GDM1 (cell line): ENCODE measurements around the gene TLR2.
"Not testable (repeated sequence)": the region's sequence is repeated elsewhere in the genome, so short reads cannot be mapped to it uniquely, and the experiment has no call there.

Experiments
- DNase-seq: peaks from one replicate; lab custom pipeline; 2025; lab: John Stamatoyannopoulos, UW

TLR2 gene

DNA sequence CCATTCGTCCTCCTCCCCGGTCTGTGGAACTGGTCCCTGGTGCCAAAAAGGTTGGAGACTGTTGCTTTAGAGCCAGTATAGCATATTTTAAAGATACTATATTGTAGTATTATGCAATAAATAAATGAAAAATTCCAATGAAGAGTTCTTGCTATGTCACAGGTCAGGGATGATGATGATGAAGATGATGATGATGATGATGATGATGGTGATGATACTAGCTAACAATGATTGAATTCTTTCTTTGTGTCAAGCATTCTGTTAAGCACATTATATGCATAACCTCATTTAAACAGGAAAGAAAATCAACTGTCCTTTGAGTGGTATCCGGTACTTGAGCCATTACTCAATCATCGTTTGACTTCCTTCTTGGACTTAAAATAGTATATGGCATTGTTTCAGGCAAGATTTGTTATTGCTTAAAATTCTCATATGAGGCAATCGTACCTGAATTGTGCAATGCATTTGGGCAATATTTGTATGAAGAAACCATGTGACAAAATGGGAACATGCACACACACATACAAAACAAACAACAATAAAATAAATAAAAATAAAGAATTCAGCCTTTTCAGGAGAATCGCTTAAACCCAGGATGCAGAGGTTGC is 22.8 kb upstream of the TLR2 start:
- DNase-seq: no peak

DNA sequence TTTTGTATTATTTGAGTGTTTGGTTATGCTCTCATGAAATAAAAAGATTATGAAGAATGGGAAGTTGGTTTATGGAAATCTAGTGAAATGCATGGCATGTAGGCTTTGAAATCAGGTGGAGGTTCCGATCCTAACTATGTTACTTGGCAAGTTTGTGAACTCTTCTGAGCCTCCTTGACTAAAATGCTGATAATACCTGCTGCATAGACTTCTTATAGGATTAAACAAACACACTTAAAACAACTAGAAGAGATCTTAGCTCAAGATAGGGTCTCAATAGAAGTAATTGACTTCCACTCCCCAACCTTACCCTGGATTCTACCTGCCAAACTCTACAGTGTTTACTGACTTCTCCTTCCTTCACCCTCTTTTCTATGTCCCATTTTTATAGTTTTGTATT is 22.2 kb upstream of the TLR2 start:
- DNase-seq: no peak

- DNase-seq: no peak
Observed at GRCh38 chr4:153663667-153664066, 20.4 kb upstream of the TLR2 start.

GRCh38 chr4:153666505-153666904 is 17.6 kb upstream of the TLR2 start:
- not testable (repeated sequence) for DNase-seq

- DNase-seq: no peak
Observed at GRCh38 chr4:153668647-153669046, 15.4 kb upstream of the TLR2 start.

GRCh38 chr4:153669838-153670237 is 14.2 kb upstream of the TLR2 start:
- no peak for DNase-seq

DNA sequence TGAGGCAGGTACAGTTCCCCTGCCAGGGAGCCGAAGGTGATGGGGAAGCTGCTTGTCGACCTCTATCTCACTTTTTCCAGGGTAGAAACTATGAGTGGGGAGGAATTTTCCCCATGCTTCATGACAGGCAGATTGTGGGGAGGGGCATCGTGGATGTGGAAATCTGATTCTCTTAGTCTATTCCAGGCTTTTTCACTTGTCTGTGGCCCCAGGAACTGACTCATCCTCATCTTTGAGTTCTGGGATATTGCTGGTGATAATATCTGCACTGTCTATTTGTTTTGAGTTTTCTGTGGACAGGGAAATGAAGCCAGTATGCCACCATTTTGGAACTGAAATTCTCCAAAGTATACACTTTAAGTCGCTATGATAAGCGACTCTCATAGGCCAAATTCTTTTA is 7.6 kb upstream of the TLR2 start:
- no peak for DNase-seq

DNA sequence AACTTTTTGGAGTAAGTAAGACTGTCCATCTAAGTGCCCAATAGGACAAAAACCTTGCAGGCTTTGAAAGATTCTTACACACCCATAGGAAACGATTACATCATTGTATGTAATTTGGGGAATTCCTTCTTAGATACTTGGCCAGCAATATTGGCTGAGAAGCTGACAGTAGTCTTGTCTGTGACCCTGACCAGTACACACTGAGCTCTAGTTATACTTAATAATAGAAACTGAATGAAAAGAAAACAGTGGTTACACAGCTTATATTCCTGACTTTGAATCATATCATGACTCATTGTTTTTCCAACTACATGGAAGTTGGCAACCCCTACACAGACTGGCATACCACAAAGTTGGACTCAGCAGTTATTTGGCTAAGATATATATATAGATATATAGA is 7.1 kb upstream of the TLR2 start:
- no peak for DNase-seq

- no peak for DNase-seq
Observed at GRCh38 chr4:153679486-153679885, 4.6 kb upstream of the TLR2 start.

- DNase-seq: no peak
Observed at GRCh38 chr4:153683763-153684181, 308 bp upstream of the TLR2 start.

GRCh38 chr4:153684971-153685371 is 891 bp downstream of the TLR2 start:
- no peak for DNase-seq

GRCh38 chr4:153704522-153704921 is 20.4 kb downstream of the TLR2 start:
- no peak for DNase-seq

DNA sequence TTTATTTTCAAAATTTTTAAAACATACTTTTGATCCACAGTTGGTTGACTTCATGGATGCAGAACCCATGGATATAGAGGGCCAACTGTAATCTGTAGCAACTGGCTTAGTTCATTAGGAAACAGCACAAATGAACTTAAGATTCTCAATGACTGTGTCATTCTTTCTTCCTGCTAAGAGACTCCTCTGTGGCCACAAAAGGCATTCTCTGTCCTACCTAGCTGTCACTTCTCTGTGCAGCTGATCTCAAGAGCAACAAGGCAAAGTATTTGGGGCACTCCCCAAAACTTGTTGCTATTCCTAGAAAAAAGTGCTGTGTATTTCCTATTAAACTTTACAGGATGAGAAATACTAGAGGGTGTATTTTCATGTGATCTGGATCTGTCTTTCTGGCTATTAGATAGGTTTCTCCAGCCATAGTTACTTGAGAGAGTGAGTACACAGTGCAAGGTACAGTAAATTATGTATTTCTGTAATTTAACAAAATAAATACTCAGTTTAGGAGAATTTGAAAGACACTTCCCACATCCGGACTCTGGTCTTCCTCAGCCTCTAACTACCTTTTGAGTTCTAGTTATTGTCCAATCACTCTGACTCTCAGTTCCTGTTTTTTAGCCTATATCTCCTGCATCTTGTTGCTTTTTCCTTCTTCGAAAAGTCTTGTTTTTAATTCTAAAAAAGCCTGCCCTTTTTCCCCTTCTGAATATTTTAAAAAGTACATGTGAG is 21.8 kb downstream of the TLR2 start:
- DNase-seq: no peak

- no peak for DNase-seq
Observed at GRCh38 chr4:153706519-153706918, 22.4 kb downstream of the TLR2 start.

GRCh38 chr4:153710681-153711080 is 26.6 kb downstream of the TLR2 start:
- DNase-seq: no peak

GRCh38 chr4:153713866-153714646 is 30.0 kb downstream of the TLR2 start:
- DNase-seq: no peak

DNA sequence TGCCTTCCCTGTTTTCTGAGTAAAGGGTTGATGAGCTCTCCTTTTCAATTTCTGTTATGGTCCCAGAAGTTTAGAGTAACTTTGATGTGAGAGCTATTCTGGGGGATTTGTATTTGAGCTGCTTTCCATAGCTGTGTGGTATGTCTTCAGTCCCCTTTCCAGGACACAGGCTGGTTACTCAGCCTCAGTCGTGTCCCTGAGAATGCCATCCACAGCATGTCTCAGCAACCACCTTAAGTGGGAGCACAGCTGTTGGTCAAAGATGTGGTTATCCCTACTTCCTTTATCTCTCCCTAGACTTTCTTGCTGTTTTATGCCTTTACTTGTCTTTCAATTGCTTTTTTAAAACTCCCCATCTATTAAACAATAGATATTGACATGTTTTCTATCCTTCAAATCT is 38.0 kb downstream of the TLR2 start:
- no peak for DNase-seq

DNA sequence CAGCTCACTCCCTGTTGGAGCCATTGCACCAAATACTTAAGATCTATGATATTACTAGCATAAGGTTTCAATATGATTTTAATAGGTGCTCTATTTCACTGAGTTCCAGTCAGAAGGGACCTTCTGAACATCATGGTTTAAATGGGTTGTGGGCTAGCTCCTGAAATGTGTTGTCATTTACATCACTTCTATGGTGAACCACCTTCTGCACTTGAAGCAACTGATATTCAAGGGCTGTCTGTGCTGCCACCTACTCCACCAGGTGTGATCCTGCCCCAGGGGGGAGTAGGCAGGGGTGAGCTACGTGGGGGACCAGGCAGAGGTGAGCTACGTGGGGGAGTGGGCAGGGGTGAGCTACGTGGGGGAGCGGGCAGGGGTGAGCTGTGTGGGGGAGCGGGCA is 40.5 kb downstream of the TLR2 start:
- DNase-seq: no peak

DNA sequence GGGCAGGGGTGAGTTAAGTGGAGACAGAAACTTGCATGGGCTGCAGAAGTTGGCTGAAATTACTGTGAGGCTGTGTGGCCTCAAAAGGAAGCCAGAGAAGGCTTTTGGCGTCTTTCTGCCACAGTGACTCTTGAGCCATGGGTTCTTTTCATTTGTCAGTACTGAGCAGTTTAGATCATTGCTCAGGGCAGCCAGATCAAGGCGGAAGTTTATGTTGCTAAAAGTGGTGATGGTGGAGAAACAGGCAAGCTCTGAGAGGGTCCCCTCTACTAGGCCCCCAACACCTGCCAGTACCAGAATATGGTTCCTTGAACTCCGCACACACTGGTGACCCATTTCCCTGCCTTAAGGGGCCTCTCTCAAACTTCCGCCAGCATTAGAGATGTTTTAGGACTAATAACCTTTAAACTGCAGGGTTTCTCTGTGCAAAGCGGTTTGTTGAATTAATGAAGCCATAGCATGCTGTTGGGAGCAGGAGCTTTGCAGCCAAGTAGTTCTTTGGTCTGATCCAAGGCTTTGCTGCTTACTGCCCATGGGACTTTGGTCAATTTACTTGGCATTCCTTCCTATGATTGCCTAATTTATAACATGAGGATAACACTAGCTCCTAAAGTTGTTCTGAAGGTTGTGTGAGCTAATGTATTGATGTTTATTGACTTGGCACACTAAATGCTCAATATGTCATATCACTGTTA is 41.2 kb downstream of the TLR2 start:
- DNase-seq: no peak

DNA sequence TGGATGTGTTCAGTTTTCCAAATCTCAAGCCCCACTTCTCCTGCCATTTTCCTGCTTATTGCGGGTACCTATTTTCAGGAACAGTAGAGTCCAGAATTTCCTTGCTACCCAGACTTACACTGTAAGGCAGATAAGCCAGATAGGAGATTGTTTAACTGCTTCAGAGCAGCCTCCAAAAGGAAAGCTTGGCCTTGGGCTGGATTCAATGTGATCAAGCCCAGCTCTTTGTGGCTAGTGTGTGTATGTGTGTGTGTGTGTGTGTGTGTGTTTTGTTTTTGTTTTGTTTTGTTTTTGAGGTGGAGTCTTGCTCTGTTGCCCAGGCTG is 41.7 kb downstream of the TLR2 start:
- no peak for DNase-seq

DNA sequence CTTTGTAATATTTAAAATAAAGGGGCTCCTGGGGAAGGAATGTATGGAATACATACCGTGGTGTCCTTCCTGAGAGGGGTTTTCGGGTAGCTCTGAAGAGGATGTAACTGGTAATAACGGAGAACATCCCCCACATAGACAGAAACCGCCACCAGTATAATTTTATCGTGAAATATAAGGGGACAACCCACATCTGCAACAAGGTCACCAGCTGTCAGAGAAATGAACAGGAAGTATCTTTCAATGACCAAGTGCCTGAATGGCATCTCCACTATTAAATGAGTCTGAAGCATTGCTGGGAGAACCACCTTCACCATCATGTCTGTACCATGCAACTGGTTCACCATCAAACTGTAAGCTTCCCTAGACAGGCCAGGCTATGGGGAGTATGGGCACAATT is 44.1 kb downstream of the TLR2 start:
- no peak for DNase-seq

DNA sequence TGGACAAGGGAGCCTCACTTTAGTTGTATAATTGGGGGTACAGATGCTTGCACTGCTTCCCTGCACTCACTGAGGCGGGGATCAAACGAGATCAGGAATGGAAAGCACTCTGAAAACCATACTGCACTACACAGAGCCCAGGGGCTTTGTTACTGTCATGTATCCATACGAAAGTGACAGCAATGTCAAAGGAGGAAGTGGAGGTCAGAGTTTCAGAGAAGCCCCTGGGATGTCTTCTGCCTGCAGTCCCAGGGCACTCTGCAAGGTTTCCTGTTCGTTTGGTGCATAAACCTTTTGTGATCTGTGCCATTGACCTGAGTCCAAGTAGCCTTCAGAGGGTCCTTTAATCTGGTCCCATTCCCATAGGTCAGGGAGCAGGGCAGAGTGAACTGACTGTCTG is 44.6 kb downstream of the TLR2 start:
- DNase-seq: no peak

- no peak for DNase-seq
Observed at GRCh38 chr4:153729895-153730294, 45.8 kb downstream of the TLR2 start.
